Mesendoderm (in vitro differentiated cells): ENCODE results near the gene BOLA1.
A peak's percentile ranks its signal among the peaks of the same experiment; 100 is the strongest.
"Not testable (repeated sequence)": the region's sequence is repeated elsewhere in the genome, so short reads cannot be mapped to it uniquely, and the experiment has no call there.

Source experiments
- DNase-seq: peaks from one replicate; pipeline ENCODE4 v3.0.0; 2013
- H2AK5ac ChIP-seq: 2 replicates; pipeline ENCODE4 v1.6.1; 2013; ENCODE audit warnings: low read length, inconsistent platforms
- H2BK120ac ChIP-seq: 2 replicates; pipeline ENCODE4 v1.6.1; 2013; ENCODE audit warnings: low read depth, mild to moderate bottlenecking, low read length, moderate library complexity, mixed read lengths
- H2BK15ac ChIP-seq: replicated peaks from 2 replicates; pipeline ENCODE4 v1.6.1; 2013; ENCODE audit warnings: low read depth, mild to moderate bottlenecking, moderate library complexity
- H2BK5ac ChIP-seq: 2 replicates; pipeline ENCODE4 v1.6.1; 2013; ENCODE audit warnings: low read length, inconsistent platforms
- H3K18ac ChIP-seq: 2 replicates; pipeline ENCODE4 v1.6.1; 2013; ENCODE audit warnings: mild to moderate bottlenecking, low read length, mixed read lengths
- H3K23ac ChIP-seq: one replicate; pipeline ENCODE4 v1.6.1; 2013; ENCODE audit warnings: low read length
- H3K27ac ChIP-seq: 2 replicates; pipeline ENCODE4 v1.5.1; 2013; ENCODE audit warnings: low read depth, mild to moderate bottlenecking, inconsistent platforms, low read length, moderate library complexity
- H3K27me3 ChIP-seq: 2 replicates; pipeline ENCODE4 v1.6.1; 2013; ENCODE audit warnings: low read length, control low read depth, mild to moderate bottlenecking, inconsistent platforms; ENCODE audit not compliant: insufficient read depth, poor library complexity
- H3K36me3 ChIP-seq: 2 replicates; pipeline ENCODE4 v1.6.1; 2013; ENCODE audit warnings: low read length, inconsistent platforms; ENCODE audit not compliant: control insufficient read depth, insufficient read depth
- H3K4ac ChIP-seq: one replicate; pipeline ENCODE4 v1.6.1; 2013; ENCODE audit warnings: low read depth, mild to moderate bottlenecking, low read length, moderate library complexity
- H3K4me1 ChIP-seq: 2 replicates; pipeline ENCODE4 v1.6.1; 2013; ENCODE audit warnings: low read depth, low read length, inconsistent platforms; ENCODE audit not compliant: control insufficient read depth
- H3K4me2 ChIP-seq: 2 replicates; pipeline ENCODE4 v1.6.1; 2013; ENCODE audit warnings: low read length
- H3K4me3 ChIP-seq: 2 replicates; pipeline ENCODE4 v1.5.1; 2013; ENCODE audit warnings: mild to moderate bottlenecking, low read length
- H3K56ac ChIP-seq: one replicate; pipeline ENCODE4 v1.6.1; 2013; ENCODE audit warnings: low read length
- H3K79me1 ChIP-seq: 2 replicates; pipeline ENCODE4 v1.6.1; 2013; ENCODE audit warnings: low read length, inconsistent platforms
- H3K79me2 ChIP-seq: 2 replicates; pipeline ENCODE4 v1.6.1; 2013; ENCODE audit warnings: mild to moderate bottlenecking, low read length; ENCODE audit not compliant: control insufficient read depth, insufficient read depth
- H3K9ac ChIP-seq: 2 replicates; pipeline ENCODE4 v1.6.1; 2013; ENCODE audit warnings: low read length, inconsistent platforms
- H4K5ac ChIP-seq: one replicate; pipeline ENCODE4 v1.6.1; 2013; ENCODE audit warnings: low read length
- H4K8ac ChIP-seq: one replicate; pipeline ENCODE4 v1.6.1; 2013; ENCODE audit warnings: low read depth, mild to moderate bottlenecking, control low read depth, low read length, moderate library complexity
- WGBS: extraction: QIAGEN DNeasy Blood & Tissue Kit; methylation state at CpG from one replicate; pipeline ENCODE4 v1.1.7; 2013; ENCODE audit warnings: low lambda C conversion rate, missing lambda C conversion rate; ENCODE audit not compliant: insufficient coverage; ENCODE audit errors: extremely low coverage; 5-methylcytosine and 5-hydroxymethylcytosine counted together

The BOLA1 gene

GRCh38 chr1:149885339-149886120, 13.8 kb upstream of the BOLA1 start:
- H3K23ac ChIP-seq: no peak overlapping the region
- no peak overlapping the region for H2BK15ac ChIP-seq
- H4K5ac ChIP-seq: no peak overlapping the region
- H4K8ac ChIP-seq: no peak overlapping the region
- peak overlapping the region; percentile 94 for H3K56ac ChIP-seq
- WGBS: no CpG with 5 or more reads among the region's 36 CpGs
- H3K36me3 ChIP-seq: no peaks in the 10 kb centered on the region
- H3K4ac ChIP-seq: no peak overlapping the region
- DNase-seq: peak; percentile 92
- H2BK5ac ChIP-seq: peak overlapping the region; percentile 69
- no peak overlapping the region for H2BK120ac ChIP-seq
- no peak overlapping the region for H2AK5ac ChIP-seq
- H3K4me1 ChIP-seq: no peaks in the 10 kb centered on the region
- H3K79me2 ChIP-seq: no peaks in the 10 kb centered on the region
- peak overlapping the region; percentile 96 for H3K4me2 ChIP-seq
- peak overlapping the region; percentile 27 for H3K4me3 ChIP-seq
- H3K18ac ChIP-seq: peak overlapping the region; percentile 16
- H3K27ac ChIP-seq: peak overlapping the region; percentile 82
- peak overlapping the region; percentile 66 for H3K9ac ChIP-seq
- H3K79me1 ChIP-seq: no peaks in the 10 kb centered on the region
- H3K27me3 ChIP-seq: no peaks in the 10 kb centered on the region

GRCh38 chr1:149886121-149886395, 13.3 kb upstream of the BOLA1 start:
- Histone ChIP-seq H3K27ac (peak overlapping the region; percentile 82), H3K18ac (peak overlapping the region; percentile 83), H3K56ac (peak overlapping the region; percentile 94), H3K4me3 (peak overlapping the region; percentile 27), H3K4me2 (peak overlapping the region; percentile 96), H3K9ac (peak overlapping the region; percentile 66)
- H2AK5ac ChIP-seq, H2BK15ac ChIP-seq, DNase-seq, H3K36me3 ChIP-seq, H4K8ac ChIP-seq, H3K79me2 ChIP-seq, H2BK120ac ChIP-seq, H2BK5ac ChIP-seq, H3K4me1 ChIP-seq, H3K79me1 ChIP-seq, H3K27me3 ChIP-seq, H3K4ac ChIP-seq, H4K5ac ChIP-seq, H3K23ac ChIP-seq: not testable (repeated sequence)
- WGBS: no CpG with 5 or more reads among the region's 19 CpGs

- Histone ChIP-seq H4K8ac (no peak overlapping the region), H3K79me1 (no peaks in the 10 kb centered on the region), H3K27ac (peak overlapping the region; percentile 99), H2BK120ac (no peak overlapping the region), H3K9ac (peak overlapping the region; percentile 89), H3K27me3 (no peaks in the 10 kb centered on the region), H3K4me1 (no peaks in the 10 kb centered on the region), H3K23ac (no peak overlapping the region), H3K79me2 (no peaks in the 10 kb centered on the region), H2BK15ac (no peak overlapping the region), H3K56ac (peak overlapping the region; percentile 96), H4K5ac (no peak overlapping the region), H3K4ac (no peak overlapping the region), H2AK5ac (no peak overlapping the region), H3K4me2 (no peak overlapping the region), H2BK5ac (no peak overlapping the region), H3K4me3 (peak overlapping the region; percentile 37), H3K18ac (peak overlapping the region; percentile 83), H3K36me3 (no peaks in the 10 kb centered on the region)
- WGBS: no CpG with 5 or more reads among the region's 62 CpGs
- peak; percentile 100 for DNase-seq
Measured at GRCh38 chr1:149886396-149887195, 12.8 kb upstream of the BOLA1 start.

GRCh38 chr1:149887196-149887455, 12.2 kb upstream of the BOLA1 start:
- H3K23ac ChIP-seq, H3K79me1 ChIP-seq, H4K5ac ChIP-seq, H2BK120ac ChIP-seq, H2BK15ac ChIP-seq, H3K79me2 ChIP-seq, H3K27me3 ChIP-seq, H2AK5ac ChIP-seq, H4K8ac ChIP-seq, H2BK5ac ChIP-seq, H3K4me1 ChIP-seq, DNase-seq, H3K36me3 ChIP-seq: not testable (repeated sequence)
- peak overlapping the region; percentile 89 for H3K9ac ChIP-seq
- H3K4me2 ChIP-seq: peak overlapping the region; percentile 37
- peak overlapping the region; percentile 71 for H3K18ac ChIP-seq
- peak overlapping the region; percentile 63 for H3K4me3 ChIP-seq
- H3K27ac ChIP-seq: peak overlapping the region; percentile 99
- peak overlapping the region; percentile 18 for H3K4ac ChIP-seq
- H3K56ac ChIP-seq: peak overlapping the region; percentile 96
- no CpG with 5 or more reads among the region's 13 CpGs for WGBS

- Histone ChIP-seq H4K8ac (peak overlapping the region; percentile 66), H3K4ac (peak overlapping the region; percentile 83), H3K79me2 (no peaks in the 10 kb centered on the region), H2BK5ac (peak overlapping the region; percentile 88), H3K4me1 (no peaks in the 10 kb centered on the region), H3K27me3 (no peaks in the 10 kb centered on the region), H3K18ac (peak overlapping the region; percentile 85), H2BK15ac (no peak overlapping the region), H3K79me1 (no peaks in the 10 kb centered on the region), H3K4me2 (peak overlapping the region; percentile 37), H2BK120ac (no peak overlapping the region), H2AK5ac (no peak overlapping the region), H3K9ac (peak overlapping the region; percentile 89), H3K4me3 (peak overlapping the region; percentile 63), H3K27ac (peak overlapping the region; percentile 99), H4K5ac (no peak overlapping the region), H3K36me3 (no peaks in the 10 kb centered on the region), H3K56ac (peak overlapping the region; percentile 96), H3K23ac (no peak overlapping the region)
- no CpG with 5 or more reads among the region's 46 CpGs for WGBS
- peak; percentile 99 for DNase-seq
Measured at GRCh38 chr1:149887456-149888246, 11.7 kb upstream of the BOLA1 start.
